ENCODE measurements around the gene HOXA3. TPM values are rescaled to one million over a fixed set of nuclear protein-coding genes. Genes with fewer than 3 reads are reported as not detected.

HOXA3 gene
- total RNA-seq, 1 donor from 2014 or later, result 209 TPM

DNA sequence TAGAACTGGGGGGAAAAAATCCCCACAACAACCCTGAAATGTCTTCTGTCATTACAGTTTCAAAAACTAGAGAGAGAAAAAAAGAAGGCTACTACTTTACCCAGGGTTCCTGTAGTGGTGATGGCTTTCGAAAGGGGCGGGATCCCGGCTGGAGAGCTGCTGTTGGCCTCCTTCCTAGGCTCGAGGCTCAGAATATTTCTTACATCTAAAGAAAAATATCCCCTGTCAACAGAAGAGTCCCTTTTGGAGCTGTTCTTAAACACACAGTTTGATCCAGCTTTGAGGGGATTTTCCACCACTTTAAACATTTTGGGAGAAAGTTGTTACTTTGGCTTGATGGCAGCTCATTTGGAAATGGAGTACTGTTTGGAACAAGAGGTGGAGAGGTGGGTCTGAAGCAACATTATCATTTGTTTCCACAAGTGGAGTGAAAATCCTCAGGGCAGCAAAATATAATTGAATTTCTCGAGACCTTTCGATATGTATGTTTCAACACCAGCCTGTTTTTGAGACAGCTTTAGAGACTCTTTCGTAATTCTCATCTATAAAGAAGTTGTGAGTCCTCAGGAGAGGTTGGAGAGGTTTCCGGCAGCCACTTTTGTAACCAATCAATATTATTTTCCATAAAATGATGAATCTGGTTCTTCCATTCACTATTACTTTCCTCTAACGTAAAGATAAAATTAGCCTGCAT is 42.5 kb upstream of the HOXA3 start:
- peak in 1 of 2 experiments; percentile 37 for DNase-seq (ENCODE audit: low spot score in 2 of 2, unreplicated experiment in 2 of 2)
- peak overlapping the region; percentile 36 for H3K27ac Mint-ChIP-seq
- peaks cover 33% of the 10 kb centered on the region for H3K4me1 Mint-ChIP-seq
- peaks cover 91% of the 10 kb centered on the region for H3K27me3 Mint-ChIP-seq (ENCODE audit: low read depth)
- H3K4me3 Mint-ChIP-seq, result peak overlapping the region; percentile 67
- no peaks in the 10 kb centered on the region for H3K36me3 Mint-ChIP-seq
- TF ChIP-seq, protein P1, sequence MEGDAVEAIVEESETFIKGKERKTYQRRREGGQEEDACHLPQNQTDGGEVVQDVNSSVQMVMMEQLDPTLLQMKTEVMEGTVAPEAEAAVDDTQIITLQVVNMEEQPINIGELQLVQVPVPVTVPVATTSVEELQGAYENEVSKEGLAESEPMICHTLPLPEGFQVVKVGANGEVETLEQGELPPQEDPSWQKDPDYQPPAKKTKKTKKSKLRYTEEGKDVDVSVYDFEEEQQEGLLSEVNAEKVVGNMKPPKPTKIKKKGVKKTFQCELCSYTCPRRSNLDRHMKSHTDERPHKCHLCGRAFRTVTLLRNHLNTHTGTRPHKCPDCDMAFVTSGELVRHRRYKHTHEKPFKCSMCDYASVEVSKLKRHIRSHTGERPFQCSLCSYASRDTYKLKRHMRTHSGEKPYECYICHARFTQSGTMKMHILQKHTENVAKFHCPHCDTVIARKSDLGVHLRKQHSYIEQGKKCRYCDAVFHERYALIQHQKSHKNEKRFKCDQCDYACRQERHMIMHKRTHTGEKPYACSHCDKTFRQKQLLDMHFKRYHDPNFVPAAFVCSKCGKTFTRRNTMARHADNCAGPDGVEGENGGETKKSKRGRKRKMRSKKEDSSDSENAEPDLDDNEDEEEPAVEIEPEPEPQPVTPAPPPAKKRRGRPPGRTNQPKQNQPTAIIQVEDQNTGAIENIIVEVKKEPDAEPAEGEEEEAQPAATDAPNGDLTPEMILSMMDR (IDR thresholded peaks at IDR 0.05; ENCODE audit: unreplicated experiment), result no peak
- no peaks in the 10 kb centered on the region for H3K9me3 Mint-ChIP-seq

DNA sequence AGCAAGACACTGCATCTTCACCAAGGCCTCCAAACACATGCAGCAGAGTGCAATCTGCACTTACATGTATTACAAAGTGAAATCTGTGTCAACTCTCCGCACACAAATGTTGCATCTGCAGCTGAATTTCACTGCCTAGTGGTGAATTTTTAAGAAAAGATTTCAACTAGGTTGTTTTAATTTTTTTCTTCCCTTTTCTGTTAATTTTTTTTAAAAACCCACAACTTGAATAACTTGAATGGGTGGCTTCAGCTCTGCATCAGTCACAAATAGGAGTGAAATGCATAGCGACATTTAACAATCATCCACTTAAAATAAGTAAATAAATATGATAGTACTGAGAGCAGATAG is 41.6 kb upstream of the HOXA3 start:
- Mint-ChIP-seq H3K9me3 (no peaks in the 10 kb centered on the region), H3K27me3 (ENCODE audit: low read depth) (peaks cover 96% of the 10 kb centered on the region), H3K4me1 (peaks cover 39% of the 10 kb centered on the region), H3K27ac (peak overlapping the region; percentile 94), H3K4me3 (peak overlapping the region; percentile 67), H3K36me3 (no peaks in the 10 kb centered on the region)
- TF ChIP-seq, protein P1 (IDR thresholded peaks at IDR 0.05; ENCODE audit: unreplicated experiment), result no peak
- no peak for DNase-seq (ENCODE audit: low spot score in 2 of 2, unreplicated experiment in 2 of 2)

DNA sequence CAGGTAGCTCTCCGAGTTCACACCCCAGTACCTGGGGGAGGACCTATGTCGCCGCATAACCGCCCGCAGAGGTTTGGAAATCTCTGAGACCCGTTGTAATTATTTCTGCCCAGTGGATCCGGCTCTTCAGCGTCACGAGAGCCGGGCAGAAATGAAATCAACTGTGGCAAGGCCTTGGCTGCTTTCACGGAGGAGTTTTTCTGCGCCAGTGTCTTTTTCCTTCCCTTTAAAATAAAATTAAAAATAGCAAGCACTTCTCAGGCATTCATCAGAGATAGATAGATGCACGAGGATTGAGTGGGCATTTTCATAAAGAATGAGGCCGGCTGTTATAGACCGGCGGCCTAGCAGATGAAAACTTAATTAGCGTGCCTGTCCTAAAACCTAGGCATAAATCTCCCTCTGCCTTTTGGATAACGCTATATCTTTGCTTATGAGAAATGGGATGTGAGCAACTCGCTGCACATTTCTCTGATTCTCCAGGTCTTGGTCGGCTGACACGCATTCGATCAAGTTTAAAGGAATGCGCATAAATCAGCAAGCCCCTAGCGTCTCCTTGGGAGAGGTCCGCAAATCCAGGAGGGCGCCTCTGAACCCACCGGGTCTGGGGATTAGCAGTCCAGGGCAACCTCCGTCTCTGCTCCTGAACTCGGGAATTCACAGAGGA is 41.1 kb upstream of the HOXA3 start:
- peaks cover 96% of the 10 kb centered on the region for H3K27me3 Mint-ChIP-seq (ENCODE audit: low read depth)
- no peaks in the 10 kb centered on the region for H3K36me3 Mint-ChIP-seq
- H3K4me3 Mint-ChIP-seq, result peak overlapping the region; percentile 67
- peak overlapping the region; percentile 94 for H3K27ac Mint-ChIP-seq
- TF ChIP-seq, protein P1 (IDR thresholded peaks at IDR 0.05; ENCODE audit: unreplicated experiment), result no peak
- no peaks in the 10 kb centered on the region for H3K9me3 Mint-ChIP-seq
- DNase-seq (ENCODE audit: low spot score in 2 of 2, unreplicated experiment in 2 of 2), result peak in 1 of 2 experiments; percentile 39
- H3K4me1 Mint-ChIP-seq, result peaks cover 42% of the 10 kb centered on the region

DNA sequence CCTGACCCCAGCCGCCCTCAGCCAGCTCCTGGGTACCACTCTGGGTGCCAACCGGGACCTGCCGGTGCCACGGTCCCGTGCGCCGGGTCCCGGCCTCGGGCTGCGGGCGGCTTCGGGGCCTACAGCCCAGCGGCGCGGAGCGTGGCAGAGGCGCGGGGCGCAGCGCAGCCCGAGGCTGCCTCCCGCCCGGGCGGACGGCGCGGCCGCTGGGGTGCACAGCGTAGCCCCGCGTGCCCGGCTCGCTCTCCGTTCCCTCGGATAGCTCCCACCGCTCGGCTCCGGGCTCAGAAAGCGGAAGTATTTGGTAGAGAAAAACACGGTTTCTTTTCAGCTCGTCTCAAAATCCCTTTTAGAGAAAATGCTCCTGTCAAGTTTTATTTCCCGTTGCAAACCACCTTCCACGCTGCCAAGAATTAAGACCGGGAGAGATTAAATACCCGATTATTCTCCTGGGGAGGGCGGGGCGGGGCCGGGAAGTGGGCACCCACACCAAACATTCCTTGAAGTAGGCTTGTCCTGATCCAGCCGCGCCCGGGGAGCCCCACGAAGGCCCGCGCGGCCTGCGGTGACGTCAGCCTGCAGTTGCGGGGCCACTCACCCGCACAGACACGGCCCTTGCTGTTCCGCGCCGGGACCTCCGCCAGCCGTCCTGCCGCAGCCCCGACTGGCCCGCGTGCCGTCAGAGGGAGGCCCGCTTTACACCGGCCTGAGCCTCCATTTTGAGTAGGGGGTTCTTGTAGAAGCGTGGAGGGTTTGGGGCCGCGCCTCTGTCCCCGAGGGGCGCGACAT is 40.4 kb upstream of the HOXA3 start:
- TF ChIP-seq, protein P1 (IDR thresholded peaks at IDR 0.05; ENCODE audit: unreplicated experiment), result no peak
- H3K9me3 Mint-ChIP-seq, result no peaks in the 10 kb centered on the region
- peak overlapping the region; percentile 67 for H3K4me3 Mint-ChIP-seq
- no peak for DNase-seq (ENCODE audit: low spot score in 2 of 2, unreplicated experiment in 2 of 2)
- H3K36me3 Mint-ChIP-seq, result no peaks in the 10 kb centered on the region
- H3K27me3 Mint-ChIP-seq (ENCODE audit: low read depth), result peaks cover 96% of the 10 kb centered on the region
- H3K4me1 Mint-ChIP-seq, result peaks cover 49% of the 10 kb centered on the region
- peak overlapping the region; percentile 94 for H3K27ac Mint-ChIP-seq

DNA sequence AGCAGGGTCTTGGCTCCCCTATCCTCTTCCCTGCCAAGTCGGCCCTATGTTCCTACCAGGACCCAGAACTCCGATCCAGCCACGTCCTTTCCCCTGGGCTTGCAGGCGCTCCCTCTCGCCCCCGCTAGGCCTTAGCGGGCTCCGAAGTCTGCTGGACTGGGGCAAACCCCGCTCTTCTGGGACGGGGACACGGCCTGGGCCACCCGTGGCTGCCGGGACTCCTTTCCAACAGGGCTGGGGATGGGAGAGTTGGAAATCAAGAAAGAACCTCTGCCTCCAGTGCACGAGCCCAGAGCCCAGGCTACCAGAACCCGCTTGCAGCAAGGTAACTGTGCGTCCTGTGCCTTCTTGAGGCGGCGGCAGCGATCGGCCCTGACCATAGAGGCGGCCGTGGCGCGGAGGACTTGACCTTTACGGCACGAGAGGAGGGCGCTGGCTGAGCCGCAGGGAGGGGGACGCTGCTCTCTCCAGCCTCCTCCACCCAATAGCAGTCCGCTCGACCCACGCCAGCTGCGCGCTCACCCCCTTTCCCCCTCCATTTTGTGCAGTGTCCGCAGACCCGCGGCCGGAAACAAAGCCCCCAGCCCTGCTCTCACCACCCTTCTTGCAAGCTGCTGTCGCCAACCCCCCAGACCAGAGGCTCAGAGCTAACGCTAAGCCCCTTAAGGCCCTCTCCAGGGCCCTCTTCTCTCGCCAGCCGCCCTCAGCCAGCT is 39.6 kb upstream of the HOXA3 start:
- TF ChIP-seq, protein P1 (IDR thresholded peaks at IDR 0.05; ENCODE audit: unreplicated experiment), result no peak
- DNase-seq (ENCODE audit: low spot score in 2 of 2, unreplicated experiment in 2 of 2), result no peak
- no peaks in the 10 kb centered on the region for H3K36me3 Mint-ChIP-seq
- peak overlapping the region; percentile 59 for H3K4me3 Mint-ChIP-seq
- peaks cover 96% of the 10 kb centered on the region for H3K27me3 Mint-ChIP-seq (ENCODE audit: low read depth)
- H3K4me1 Mint-ChIP-seq, result peaks cover 51% of the 10 kb centered on the region
- peak overlapping the region; percentile 80 for H3K27ac Mint-ChIP-seq
- no peaks in the 10 kb centered on the region for H3K9me3 Mint-ChIP-seq

Data from mesothelial cell of epicardium (in vitro differentiated cells).